ENCODE data around the gene RHAG. TPM values are rescaled to one million over a fixed set of nuclear protein-coding genes. Genes with fewer than 3 reads are reported as not detected.

The RHAG gene
- total RNA-seq, 1 experiment from 2014 or later = 0.31 TPM

- TF ChIP-seq MXD4 (CRISPR knock-in tag; IDR thresholded peaks at IDR 0.05; ENCODE audit: borderline replicate concordance) (no peak), ZNF317 (CRISPR knock-in tag; IDR thresholded peaks at IDR 0.05; ENCODE audit: borderline replicate concordance, low read depth) (no peak), ZNF232 (CRISPR knock-in tag; IDR thresholded peaks at IDR 0.05) (no peak), KAT7 (CRISPR knock-in tag; IDR thresholded peaks at IDR 0.05; ENCODE audit: borderline replicate concordance) (no peak), TCF7 (CRISPR knock-in tag; IDR thresholded peaks at IDR 0.05; ENCODE audit: low read depth) (no peak), ZNF512 (CRISPR knock-in tag; IDR thresholded peaks at IDR 0.05; ENCODE audit: borderline replicate concordance) (no peak), ZNF416 (CRISPR knock-in tag; IDR thresholded peaks at IDR 0.05) (no peak), JUN (CRISPR knock-in tag; IDR thresholded peaks at IDR 0.05) (no peak), NR2C2 (CRISPR knock-in tag; IDR thresholded peaks at IDR 0.05) (no peak), ESRRA (CRISPR knock-in tag; IDR thresholded peaks at IDR 0.05; ENCODE audit: borderline replicate concordance) (no peak)
Observed at GRCh38 chr6:49645139-49645538, 8.5 kb upstream of the RHAG start (continued).

- ATAC-seq = no peak; the same call in 1 of the 2 replicates
- ChIA-PET POLR2A (no interaction called here), CTCF (interaction anchor here (1.0 to 1.6 kb wide), 3 partner anchors 16 to 392 kb away, joined by 3 to 6 read pairs (median 3); no protein-coding TSS in a partner anchor)
- Mint-ChIP-seq H3K36me3 (no peaks in the 10 kb centered on the region), H3K4me1 (no peaks in the 10 kb centered on the region), H3K9me3 (no peaks in the 10 kb centered on the region), H3K27me3 (ENCODE audit: low read depth) (no peaks in the 10 kb centered on the region), H3K4me3 (no peak overlapping the region), H3K27ac (no peak overlapping the region)
- no peak for DNase-seq (ENCODE audit: low spot score)
- no peak for TF ChIP-seq NR1H2 (CRISPR knock-in tag; IDR thresholded peaks at IDR 0.05)
- no peak for TF ChIP-seq EMX1 (CRISPR knock-in tag; IDR thresholded peaks at IDR 0.05)
- no peak for TF ChIP-seq SP1 (CRISPR knock-in tag; conservative IDR thresholded peaks at IDR 0.05)
- TF ChIP-seq NR3C1 (CRISPR knock-in tag; conservative IDR thresholded peaks at IDR 0.05; ENCODE audit: low read depth) = no peak
- TF ChIP-seq FOXP4 (CRISPR knock-in tag; IDR thresholded peaks at IDR 0.05) = no peak
- TF ChIP-seq FOXP1 (CRISPR knock-in tag; IDR thresholded peaks at IDR 0.05; ENCODE audit: borderline replicate concordance) = no peak
- no peak for TF ChIP-seq ZSCAN18 (CRISPR knock-in tag; IDR thresholded peaks at IDR 0.05)
- TF ChIP-seq GTF2I (CRISPR knock-in tag; conservative IDR thresholded peaks at IDR 0.05) = no peak
Observed at GRCh38 chr6:49639177-49639817, 2.7 kb upstream of the RHAG start.

GRCh38 chr6:49637350-49637731, 702 bp upstream of the RHAG start:
- no peaks in the 10 kb centered on the region for H3K9me3 Mint-ChIP-seq
- no peaks in the 10 kb centered on the region for H3K27me3 Mint-ChIP-seq (ENCODE audit: low read depth)
- ATAC-seq (no peak), DNase-seq (ENCODE audit: low spot score) (no peak)
- H3K4me3 Mint-ChIP-seq = no peak overlapping the region
- TF ChIP-seq ZMAT4 (CRISPR knock-in tag; IDR thresholded peaks at IDR 0.05) (no peak), ZNF425 (CRISPR knock-in tag; conservative IDR thresholded peaks at IDR 0.05) (no peak), FOXP1 (CRISPR knock-in tag; IDR thresholded peaks at IDR 0.05; ENCODE audit: borderline replicate concordance) (no peak), NFE2L1 (CRISPR knock-in tag; IDR thresholded peaks at IDR 0.05) (no peak), GABPB1 (CRISPR knock-in tag; IDR thresholded peaks at IDR 0.05) (no peak), ATF6 (CRISPR knock-in tag; IDR thresholded peaks at IDR 0.05) (no peak)
- no peaks in the 10 kb centered on the region for H3K36me3 Mint-ChIP-seq
- POLR2A ChIA-PET = no interaction called here
- CTCF ChIA-PET = no interaction called here
- no peaks in the 10 kb centered on the region for H3K4me1 Mint-ChIP-seq
- no peak overlapping the region for H3K27ac Mint-ChIP-seq

Data from WTC11 (cell line).